Psoas muscle (tissue), 8 donors: Measurements from ENCODE around the gene TNC. TPM values are rescaled to one million over a fixed set of nuclear protein-coding genes. Genes with fewer than 3 reads are reported as not detected.
A peak's percentile ranks its signal among the peaks of the same experiment; 100 is the strongest.

Experiments
- ATAC-seq, 4 donors: fragments of 200-7000 bp; cut with Tn5 transposase; one replicate each; pipeline ENCODE4 v1.9.1; 2020; ENCODE audit warnings: moderate library complexity in 3 of 4, mild to moderate bottlenecking in 2 of 4
- DNase-seq, 2 donors: peaks; one replicate each; pipeline ENCODE4 v3.0.0-alpha.2; 2020
- H3K27ac ChIP-seq: fragments of 200-600 bp; one replicate; pipeline ENCODE4 v1.8.0; 2022
- H3K27me3 ChIP-seq, 3 donors: fragments of 200-600 bp in 1 of 3; one replicate each; pipeline versions ENCODE4 v1.6.1 to v1.8.0; 2013 to 2022; ENCODE audit warnings: low read length in 2 of 3, mild to moderate bottlenecking in 2 of 3, moderate library complexity in 1 of 3; ENCODE audit not compliant: insufficient read depth in 3 of 3
- H3K36me3 ChIP-seq, 2 donors: fragments of 200-600 bp in 1 of 2; one replicate each; pipeline versions ENCODE4 v1.6.1 to v1.8.0; 2013 to 2022; ENCODE audit warnings: low read depth in 1 of 2, mild to moderate bottlenecking in 1 of 2, moderate library complexity in 1 of 2; ENCODE audit not compliant: insufficient read depth in 1 of 2
- H3K4me1 ChIP-seq: fragments of 200-600 bp; one replicate; pipeline ENCODE4 v1.8.0; 2022
- H3K4me3 ChIP-seq: fragments of 200-600 bp; one replicate; pipeline ENCODE4 v1.8.0; 2022; ENCODE audit warnings: mild to moderate bottlenecking
- H3K9me3 ChIP-seq: fragments of 200-600 bp; one replicate; pipeline ENCODE4 v1.8.0; 2022
- whole genome bisulfite sequencing, 3 donors: extraction: QIAGEN DNeasy Blood & Tissue Kit; methylation state at CpG; one replicate each; pipeline versions ENCODE4 v1.1.6 to v1.1.7; 2013; 5-methylcytosine and 5-hydroxymethylcytosine counted together
- intact Hi-C, 2 donors: fragments of 100-400 bp; cut with DNase I; formaldehyde crosslinking; loops; one replicate each; pipeline versions ENCODE4 v1.11.0 to v1.14.2; 2022
- polyA plus RNA-seq, 3 donors: library from polyadenylated mRNA; stranded (reverse); fragments of 200-250 nt; gene quantifications; one replicate each; pipeline ENCODE4 v1.2.3, GENCODE V29; 2013
- total RNA-seq, 4 donors: library from RNA; stranded (reverse); fragmentation: NEBNext Ultra II Directional in 2 of 4; extraction: Animal tissue kit (Norgen Biotek cat#: 25700) in 2 of 4; gene quantifications; one replicate each; pipeline versions ENCODE4 v1.2.1 to v1.2.4, GENCODE V29; 2021 to 2023
- TF ChIP-seq, protein P1 (sequence below): fragments of 200-600 bp; IDR thresholded peaks from one replicate; pipeline ENCODE4 v1.8.0; 2022; ENCODE audit warnings: antibody characterized with exemption
- donor health status: healthy with polysubstance abuse.
- donor health status: DM: no; HTN: no; CAD: no; lungs with moderate emphysema.
- donor health status: Bipolar disorder and iron deficiency.
- donor health status: healthy.
- donor health status: DM: yes; HTN: yes; CAD: no.
- donor health status: DM: no; HTN: no; CAD: no.
- donor health status: DM: no; HTN: no; CAD: no.
- donor health status: DM: yes; HTN: yes; CAD: no.

TNC gene
- total and polyA plus RNA-seq, 7 donors, result 1.0 to 94.7 (median 2.8) TPM

GRCh38 chr9:115042781-115043509 lies 75.0 kb downstream of the TNC start:
- H3K36me3 ChIP-seq, result no peaks in the 10 kb centered on the region
- H3K4me3 ChIP-seq, result no peak overlapping the region
- WGBS, 3 donors, result 31 to 41% (median 37%) methylated on average over 3 of the region's 3 CpGs
- H3K9me3 ChIP-seq, result no peaks in the 10 kb centered on the region
- DNase-seq (no peak), ATAC-seq (no peak)
- no peak overlapping the region for H3K27ac ChIP-seq
- no peaks in the 10 kb centered on the region for H3K27me3 ChIP-seq
- intact Hi-C loops, result no loop called here
- TF ChIP-seq, protein P1, sequence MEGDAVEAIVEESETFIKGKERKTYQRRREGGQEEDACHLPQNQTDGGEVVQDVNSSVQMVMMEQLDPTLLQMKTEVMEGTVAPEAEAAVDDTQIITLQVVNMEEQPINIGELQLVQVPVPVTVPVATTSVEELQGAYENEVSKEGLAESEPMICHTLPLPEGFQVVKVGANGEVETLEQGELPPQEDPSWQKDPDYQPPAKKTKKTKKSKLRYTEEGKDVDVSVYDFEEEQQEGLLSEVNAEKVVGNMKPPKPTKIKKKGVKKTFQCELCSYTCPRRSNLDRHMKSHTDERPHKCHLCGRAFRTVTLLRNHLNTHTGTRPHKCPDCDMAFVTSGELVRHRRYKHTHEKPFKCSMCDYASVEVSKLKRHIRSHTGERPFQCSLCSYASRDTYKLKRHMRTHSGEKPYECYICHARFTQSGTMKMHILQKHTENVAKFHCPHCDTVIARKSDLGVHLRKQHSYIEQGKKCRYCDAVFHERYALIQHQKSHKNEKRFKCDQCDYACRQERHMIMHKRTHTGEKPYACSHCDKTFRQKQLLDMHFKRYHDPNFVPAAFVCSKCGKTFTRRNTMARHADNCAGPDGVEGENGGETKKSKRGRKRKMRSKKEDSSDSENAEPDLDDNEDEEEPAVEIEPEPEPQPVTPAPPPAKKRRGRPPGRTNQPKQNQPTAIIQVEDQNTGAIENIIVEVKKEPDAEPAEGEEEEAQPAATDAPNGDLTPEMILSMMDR, result no peak
- H3K4me1 ChIP-seq, result no peaks in the 10 kb centered on the region

GRCh38 chr9:115039516-115040120 lies 78.3 kb downstream of the TNC start:
- TF ChIP-seq, protein P1, result no peak
- ATAC-seq, result no peak
- DNase-seq, result no peak
- Histone ChIP-seq H3K27me3 (no peaks in the 10 kb centered on the region), H3K27ac (no peak overlapping the region), H3K36me3 (no peaks in the 10 kb centered on the region), H3K9me3 (no peaks in the 10 kb centered on the region), H3K4me3 (no peak overlapping the region), H3K4me1 (no peaks in the 10 kb centered on the region)
- WGBS, 3 donors, result 41 to 46% (median 44%) methylated on average over 4 of the region's 4 CpGs
- intact Hi-C loops, result no loop called here

- no peak overlapping the region for H3K27ac ChIP-seq
- ATAC-seq, result no peak
- no peaks in the 10 kb centered on the region for H3K36me3 ChIP-seq
- 77 to 84% (median 83%) methylated on average over 2 of the region's 2 CpGs for WGBS, 3 donors
- no peaks in the 10 kb centered on the region for H3K4me1 ChIP-seq
- TF ChIP-seq, protein P1, result no peak
- H3K9me3 ChIP-seq, result no peaks in the 10 kb centered on the region
- H3K27me3 ChIP-seq, result no peaks in the 10 kb centered on the region
- intact Hi-C loops, result no loop called here
- peak in 1 of 2 donors; percentile 31 for DNase-seq
- H3K4me3 ChIP-seq, result no peak overlapping the region
Observed at GRCh38 chr9:115038178-115038577, 79.8 kb downstream of the TNC start.

- H3K27ac ChIP-seq, result no peak overlapping the region
Observed at GRCh38 chr9:115036691-115037090, 81.3 kb downstream of the TNC start.

More at GRCh38 chr9:115036691-115037090, 81.3 kb downstream of the TNC start:
- intact Hi-C loops, result no loop called here
- DNase-seq, result no peak
- Histone ChIP-seq H3K27me3 (no peaks in the 10 kb centered on the region), H3K4me1 (no peaks in the 10 kb centered on the region), H3K4me3 (no peak overlapping the region), H3K36me3 (no peaks in the 10 kb centered on the region), H3K9me3 (no peaks in the 10 kb centered on the region)
- TF ChIP-seq, protein P1, result no peak
- WGBS, 3 donors, result 87 to 95% (median 91%) methylated on average over 2 of the region's 2 CpGs
- no peak for ATAC-seq
